ENCODE data around the gene ZFP64.

DNA sequence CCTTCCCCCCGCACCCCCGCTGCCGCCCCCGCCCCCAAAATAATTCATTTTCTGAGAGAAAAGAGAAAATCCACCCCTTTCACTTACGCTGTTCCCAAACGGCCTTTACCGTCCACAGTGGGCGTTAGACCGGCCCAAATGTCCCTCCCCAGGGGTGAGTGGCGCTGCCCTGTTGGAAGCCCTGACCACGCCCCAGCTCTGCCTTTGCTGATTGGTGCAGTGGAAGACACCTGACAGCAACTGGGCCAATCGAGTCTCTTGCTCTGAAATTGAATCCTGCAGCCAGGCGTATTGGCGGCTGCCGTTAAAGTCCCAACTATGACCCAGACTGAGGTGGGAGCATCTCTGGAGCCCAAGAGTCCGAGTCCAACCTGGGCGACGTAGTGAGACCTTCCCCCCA, 15.7 kb downstream of the ZFP64 start:
- TF ChIP-seq POLR2A (IDR thresholded peaks at IDR 0.05) (no peak), CTCF (IDR thresholded peaks at IDR 0.05) (no peak)
